Measurements from ENCODE around the gene LPP. TPM values are rescaled to one million over a fixed set of nuclear protein-coding genes. Genes with fewer than 3 reads are reported as not detected.

The LPP gene
- total and polyA plus RNA-seq, 10 of the 15 experiments (the other 5 are each of a cell fraction or from before 2014, with no cell fraction given) = under 0.01 to 0.62 (median 0.03) TPM

- no peak for TF ChIP-seq TCF12 (IDR thresholded peaks at IDR 0.05; ENCODE audit: low read depth, low read length)
- TF ChIP-seq MTA2 (IDR thresholded peaks at IDR 0.05; ENCODE audit: low read depth) = no peak
- no peak for TF ChIP-seq SRF (IDR thresholded peaks at IDR 0.05; ENCODE audit: low read depth in 2 of 2, low read length in 2 of 2)
These were observed 573.1 kb downstream of the LPP start (continued) for GRCh38 chr3:188727052-188727451.

- no peak for TF ChIP-seq EED (IDR thresholded peaks at IDR 0.05; ENCODE audit: low read depth)
- no peak for TF ChIP-seq GATAD2B (conservative IDR thresholded peaks at IDR 0.05; ENCODE audit: low read depth)
- no peak for TF ChIP-seq ZBTB40 (IDR thresholded peaks at IDR 0.05; ENCODE audit: borderline replicate concordance)
- no peak for TF ChIP-seq ZBTB33 (IDR thresholded peaks at IDR 0.05)
- no peak for TF ChIP-seq ZNF207 (IDR thresholded peaks at IDR 0.05; ENCODE audit: borderline replicate concordance)
- no peak for TF ChIP-seq SIN3A (IDR thresholded peaks at IDR 0.05; ENCODE audit: low read depth, low read length)
- TF ChIP-seq TBL1XR1 (IDR thresholded peaks at IDR 0.05; ENCODE audit: low read depth, low read length) = no peak
- no peak for TF ChIP-seq CBFB (IDR thresholded peaks at IDR 0.05; ENCODE audit: low read depth)
- TF ChIP-seq SMAD5 (IDR thresholded peaks at IDR 0.05; ENCODE audit: low read depth) = no peak
- no peak for TF ChIP-seq SKIL (IDR thresholded peaks at IDR 0.05; ENCODE audit: low read depth, poor library complexity, severe bottlenecking)
- TF ChIP-seq TAF1 (IDR thresholded peaks at IDR 0.05; ENCODE audit: borderline replicate concordance, low read depth, low read length) = no peak
- no peak for TF ChIP-seq KAT2A (conservative IDR thresholded peaks at IDR 0.05; ENCODE audit: control insufficient read depth, low read depth, low read length)
- no peak for TF ChIP-seq JUNB (IDR thresholded peaks at IDR 0.05)
- Histone ChIP-seq H3K4me3 (no peak overlapping the region), H3K79me2 (ENCODE audit: control insufficient read depth, insufficient read depth, low read length) (no peaks in the 10 kb centered on the region), H3K27me3 (replicated peaks in 1 of 2; ENCODE audit: control insufficient read depth in 2 of 2, insufficient read depth in 2 of 2, low read length in 1 of 2) (no peaks in the 10 kb centered on the region; a peak in 1 of 4 replicates), H3K4me1 (ENCODE audit: control insufficient read depth, insufficient read depth, low read length) (no peaks in the 10 kb centered on the region; the same call in 1 of the 2 replicates), H3K4me2 (ENCODE audit: control insufficient read depth, insufficient read depth) (no peak overlapping the region), H3K9me3 (replicated peaks; ENCODE audit: control insufficient read depth, insufficient read depth, low read length) (no peaks in the 10 kb centered on the region), H2AFZ (ENCODE audit: control insufficient read depth, low read depth, low read length) (no peak overlapping the region), H3K9ac (ENCODE audit: control insufficient read depth, insufficient read depth, low read length) (no peak overlapping the region), H4K20me1 (ENCODE audit: control insufficient read depth, insufficient read depth) (no peaks in the 10 kb centered on the region), H3K36me3 (ENCODE audit: control insufficient read depth in 2 of 2, insufficient read depth in 2 of 2, low read length in 1 of 2) (no peaks in the 10 kb centered on the region), H3K27ac (ENCODE audit: control insufficient read depth, insufficient read depth) (no peak overlapping the region)
- intact Hi-C loops (cut with micrococcal nuclease; ENCODE audit: unreplicated experiment) (no loop called here), in situ Hi-C loops (cut with MboI) (no loop called here)
- BruUV-seq (replicated peaks) = no TSS peak
- 0% methylated on average over 1 of the region's 1 CpG for WGBS (ENCODE audit: insufficient coverage, insufficient replicate concordance, low lambda C conversion rate, missing lambda C conversion rate)
- DNase-seq (ENCODE audit: low read depth, low spot score) (no peak), FAIRE-seq (no peak), ATAC-seq (no peak)
- POLR2A ChIA-PET = no interaction called here
- RAD21 ChIA-PET (ENCODE audit: unreplicated experiment) = no interaction called here
- CTCF ChIA-PET = no interaction called here
- SMC1A ChIA-PET (ENCODE audit: uncharacterized antibody, unreplicated experiment) = no interaction called here
These were observed 574.5 kb downstream of the LPP start for GRCh38 chr3:188728371-188728896.

All from GM12878 (cell line).